Fibroblast of the aortic adventitia (primary cell): ENCODE data around the gene UVRAG. TPM values are rescaled to one million over a fixed set of nuclear protein-coding genes. Genes with fewer than 3 reads are reported as not detected.

ENCODE experiments used
- DNase-seq: peaks from one replicate; pipeline ENCODE4 v3.0.0-alpha.2; 2010; ENCODE audit warnings: low read depth
- H3K4me3 ChIP-seq: 2 replicates; pipeline ENCODE4 v1.5.1; 2011; ENCODE audit warnings: low read depth, mild to moderate bottlenecking, control low read depth, low read length, moderate library complexity
- total RNA-seq: library from RNA; depleted of rRNA; stranded (reverse); fragments of >200 nt; gene quantifications from 2 replicates; pipeline ENCODE4 v1.2.3, GENCODE V29; 2012; ENCODE audit warnings: low replicate concordance
- TF ChIP-seq, protein P1 (sequence below): IDR thresholded peaks from 2 replicates; pipeline ENCODE4 v1.5.1; 2011; ENCODE audit warnings: mild to moderate bottlenecking, low read length, control low read depth, inconsistent platforms; ENCODE audit not compliant: insufficient read depth

The UVRAG gene
- total RNA-seq, 1 donor: 21.6 TPM

DNA sequence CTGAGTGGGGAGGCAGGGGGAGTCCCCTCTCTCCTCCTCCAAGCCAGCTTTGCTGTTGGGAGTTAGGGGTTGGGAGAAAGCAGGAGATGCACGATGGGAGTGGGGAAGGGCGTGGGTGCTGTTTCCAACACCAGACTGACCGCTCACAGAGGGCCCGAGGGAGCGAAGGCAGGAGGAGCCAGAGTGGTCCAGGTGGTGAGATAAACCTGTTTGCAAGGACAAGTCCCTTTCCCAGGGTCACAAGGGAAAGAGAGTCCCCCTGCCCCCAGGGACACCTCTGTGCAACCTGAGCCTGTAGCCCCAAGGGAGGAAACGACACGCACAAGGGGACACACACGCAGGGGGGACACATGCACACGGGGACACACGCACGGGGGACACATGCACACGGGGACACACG, 349.1 kb downstream of the UVRAG start:
- no peak overlapping the region for H3K4me3 ChIP-seq
- TF ChIP-seq, protein P1, sequence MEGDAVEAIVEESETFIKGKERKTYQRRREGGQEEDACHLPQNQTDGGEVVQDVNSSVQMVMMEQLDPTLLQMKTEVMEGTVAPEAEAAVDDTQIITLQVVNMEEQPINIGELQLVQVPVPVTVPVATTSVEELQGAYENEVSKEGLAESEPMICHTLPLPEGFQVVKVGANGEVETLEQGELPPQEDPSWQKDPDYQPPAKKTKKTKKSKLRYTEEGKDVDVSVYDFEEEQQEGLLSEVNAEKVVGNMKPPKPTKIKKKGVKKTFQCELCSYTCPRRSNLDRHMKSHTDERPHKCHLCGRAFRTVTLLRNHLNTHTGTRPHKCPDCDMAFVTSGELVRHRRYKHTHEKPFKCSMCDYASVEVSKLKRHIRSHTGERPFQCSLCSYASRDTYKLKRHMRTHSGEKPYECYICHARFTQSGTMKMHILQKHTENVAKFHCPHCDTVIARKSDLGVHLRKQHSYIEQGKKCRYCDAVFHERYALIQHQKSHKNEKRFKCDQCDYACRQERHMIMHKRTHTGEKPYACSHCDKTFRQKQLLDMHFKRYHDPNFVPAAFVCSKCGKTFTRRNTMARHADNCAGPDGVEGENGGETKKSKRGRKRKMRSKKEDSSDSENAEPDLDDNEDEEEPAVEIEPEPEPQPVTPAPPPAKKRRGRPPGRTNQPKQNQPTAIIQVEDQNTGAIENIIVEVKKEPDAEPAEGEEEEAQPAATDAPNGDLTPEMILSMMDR: no peak
- DNase-seq: no peak

DNA sequence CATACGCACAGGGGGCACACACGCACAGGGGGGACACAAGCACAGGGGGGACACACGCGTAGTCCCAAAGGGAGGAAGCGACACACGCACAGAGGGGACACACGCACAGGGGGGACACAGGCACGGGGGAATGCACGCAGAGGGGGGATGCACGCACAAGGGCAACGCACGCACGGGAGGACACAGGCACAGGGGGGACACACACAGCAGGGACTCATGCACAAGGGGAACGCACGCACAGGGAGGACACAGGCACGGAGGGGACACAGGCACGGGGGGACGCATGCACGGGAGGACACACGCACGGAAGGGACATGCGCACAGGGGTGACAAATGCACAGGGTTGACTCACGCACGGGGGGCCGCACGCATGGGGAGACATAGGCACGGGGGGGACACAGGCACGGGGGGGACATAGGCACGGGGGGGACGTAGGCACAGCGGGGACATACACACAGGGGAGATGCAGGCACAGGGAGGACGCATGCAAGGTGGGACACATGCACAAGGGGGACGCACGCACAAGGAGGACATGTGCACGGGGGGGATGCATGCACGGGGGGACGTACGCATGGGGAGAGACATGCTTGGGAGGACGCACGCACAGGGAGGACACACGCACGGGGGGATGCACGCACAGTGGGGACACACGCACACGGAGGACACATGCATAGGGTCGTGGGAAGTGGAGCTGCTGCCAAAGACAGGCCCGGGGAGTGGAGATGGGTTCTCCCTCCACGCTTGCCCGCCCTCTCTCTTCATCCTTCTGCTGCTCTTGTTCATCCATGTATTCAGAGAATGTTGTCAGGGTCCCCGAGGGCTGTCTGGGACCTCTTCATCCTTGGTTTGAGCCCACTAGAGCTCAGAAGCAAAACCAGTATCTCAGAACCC, 350.1 kb downstream of the UVRAG start:
- TF ChIP-seq, protein P1: no peak
- no peak overlapping the region for H3K4me3 ChIP-seq
- DNase-seq: no peak

DNA sequence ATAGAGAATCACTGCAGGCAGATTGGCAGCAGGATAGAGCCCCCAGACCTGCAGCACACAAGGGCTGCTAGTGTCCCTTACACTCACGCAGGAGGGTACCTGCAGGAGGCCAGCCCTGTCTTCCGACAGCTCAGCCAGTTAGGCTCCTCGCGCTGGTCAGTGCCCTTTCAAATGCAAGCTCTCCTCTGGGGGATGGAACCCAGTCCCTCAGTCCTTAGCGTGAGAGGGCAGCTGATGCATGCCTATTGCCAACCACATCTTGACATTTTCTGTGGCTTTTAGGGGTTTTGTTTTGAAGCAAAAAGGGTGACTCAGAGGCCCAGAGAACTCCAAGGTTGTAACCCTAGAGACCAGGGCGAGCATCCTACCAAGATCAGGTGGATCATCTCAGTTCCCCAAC, 351.3 kb downstream of the UVRAG start:
- no peak for DNase-seq
- TF ChIP-seq, protein P1: no peak
- H3K4me3 ChIP-seq: no peak overlapping the region

DNA sequence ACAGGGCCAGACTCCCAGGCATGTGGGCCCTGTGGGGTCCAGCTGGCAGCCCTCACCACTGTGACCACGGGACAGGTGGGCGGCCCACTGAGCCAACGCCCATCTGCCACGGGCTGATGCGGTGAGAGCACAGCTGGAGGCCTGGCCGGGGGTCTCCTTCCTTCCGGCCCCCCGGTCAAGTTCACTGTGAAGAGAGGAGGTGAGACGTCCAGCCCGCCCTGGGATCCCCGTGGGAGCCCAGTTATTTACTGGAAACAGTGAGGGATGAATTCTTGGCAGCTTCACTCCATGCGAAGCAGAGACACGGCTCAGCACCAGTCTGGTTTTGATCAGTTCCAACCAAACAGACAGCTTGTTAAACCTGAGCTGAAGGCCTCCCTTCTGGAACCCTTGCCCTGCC, 352.6 kb downstream of the UVRAG start:
- H3K4me3 ChIP-seq: no peak overlapping the region
- TF ChIP-seq, protein P1: no peak
- no peak for DNase-seq

DNA sequence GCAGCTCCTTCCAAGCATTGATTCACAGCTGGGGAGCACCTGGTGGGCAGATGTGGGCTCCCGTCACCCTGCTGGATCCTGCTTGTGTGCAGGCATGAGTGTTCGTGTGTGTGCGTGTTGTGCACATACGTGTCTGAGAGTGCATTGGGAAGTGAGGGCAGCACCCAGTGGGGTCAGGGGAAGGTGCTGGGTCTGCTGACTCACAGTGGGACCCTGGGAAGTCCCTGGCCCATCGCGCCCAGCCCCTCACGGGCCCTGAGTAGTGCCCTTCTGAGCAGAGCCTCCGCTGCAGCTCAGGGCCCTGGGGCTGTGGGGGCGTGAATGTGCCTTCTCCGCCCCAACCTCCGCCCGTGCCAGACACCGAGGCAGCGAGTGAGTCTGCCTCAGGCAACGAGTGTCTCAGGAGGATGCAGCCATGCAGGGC, 354.5 kb downstream of the UVRAG start:
- no peak for DNase-seq
- TF ChIP-seq, protein P1: no peak
- H3K4me3 ChIP-seq: no peak overlapping the region

DNA sequence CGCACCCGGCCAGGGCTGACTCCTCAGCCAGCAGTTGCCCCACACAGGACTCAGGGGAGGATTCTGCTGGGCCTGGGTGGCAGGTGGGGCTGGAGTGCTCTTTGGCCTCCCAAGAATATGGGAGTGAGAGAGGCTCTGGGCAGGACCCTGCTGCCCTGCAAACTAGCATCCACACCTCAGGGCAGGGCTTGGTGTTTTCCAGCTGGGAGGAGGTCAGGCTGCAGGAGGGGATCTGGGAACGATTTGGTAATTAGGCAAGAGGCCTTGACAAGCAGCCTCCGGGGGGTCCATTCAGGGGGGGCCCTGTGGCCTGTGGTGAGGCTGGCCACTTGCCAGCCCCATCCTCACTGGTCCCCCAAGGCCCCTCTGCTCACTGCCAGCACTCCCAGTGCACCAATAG, 355.5 kb downstream of the UVRAG start:
- TF ChIP-seq, protein P1: no peak
- no peak for DNase-seq
- no peak overlapping the region for H3K4me3 ChIP-seq

DNA sequence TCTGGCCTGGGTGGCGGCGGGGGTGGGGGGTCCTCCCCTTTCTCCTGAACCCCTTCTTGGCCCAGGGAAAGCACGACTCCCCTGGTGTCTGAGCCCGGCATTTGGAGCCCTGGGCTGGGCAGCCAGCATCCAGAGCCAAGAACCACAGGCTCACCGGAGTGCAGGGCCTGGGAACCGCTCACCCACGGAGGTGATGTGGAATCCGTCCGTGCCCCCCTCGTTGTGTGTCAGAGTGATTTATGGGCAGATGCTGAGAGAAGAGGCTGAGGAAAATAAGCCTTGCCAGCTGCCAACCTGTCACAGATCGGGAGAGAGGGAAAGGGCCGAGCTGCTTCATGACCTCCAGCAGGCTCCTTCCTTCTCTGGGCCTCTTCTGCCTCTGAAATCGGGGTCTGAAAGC, 357.6 kb downstream of the UVRAG start:
- DNase-seq: no peak
- H3K4me3 ChIP-seq: no peak overlapping the region
- TF ChIP-seq, protein P1: no peak
